WTC11 (cell line): ENCODE results near the gene CDH22. TPM values are rescaled to one million over a fixed set of nuclear protein-coding genes. Genes with fewer than 3 reads are reported as not detected.

Experiments
- ATAC-seq: fragments of 200-7000 bp; cut with Tn5 transposase; 2 replicates; pipeline ENCODE4 v1.10.0; 2021; ENCODE audit warnings: mild to moderate bottlenecking, moderate library complexity
- CTCF ChIA-PET: fragments of 300-600 bp; sonication (Branson Sonifier 250); formaldehyde crosslinking; loops from one replicate; lab custom pipeline; 2021; ENCODE audit warnings: antibody characterized with exemption; lab: Charles Lee
- POLR2A ChIA-PET: fragments of 350-600 bp; sonication (Branson Sonifier 250); formaldehyde crosslinking; loops from one replicate; lab custom pipeline; 2021; ENCODE audit warnings: antibody characterized with exemption; lab: Charles Lee
- DNase-seq: peaks from one replicate; pipeline ENCODE4 v3.0.0; 2021; ENCODE audit warnings: low spot score
- H3K27ac Mint-ChIP-seq: 2 replicates; pipeline ENCODE4 v1.8.0; 2021; ENCODE audit warnings: mixed read lengths
- H3K27me3 Mint-ChIP-seq: 2 replicates; pipeline ENCODE4 v1.8.0; 2021; ENCODE audit warnings: low read depth, mild to moderate bottlenecking, moderate library complexity, mixed read lengths
- H3K36me3 Mint-ChIP-seq: 2 replicates; pipeline ENCODE4 v1.8.0; 2021; ENCODE audit warnings: mixed read lengths
- H3K4me1 Mint-ChIP-seq: 2 replicates; pipeline ENCODE4 v1.8.0; 2022; ENCODE audit warnings: mixed read lengths
- H3K4me3 Mint-ChIP-seq: 2 replicates; pipeline ENCODE4 v1.8.0; 2021; ENCODE audit warnings: mild to moderate bottlenecking, moderate library complexity, mixed read lengths
- H3K9me3 Mint-ChIP-seq: 2 replicates; pipeline ENCODE4 v1.8.0; 2021; ENCODE audit warnings: mixed read lengths
- AFF4 ChIP-seq: sonication (generic); formaldehyde crosslinking; IDR thresholded peaks from 2 replicates; pipeline ENCODE4 v1.8.1; 2023; ENCODE audit warnings: mild to moderate bottlenecking, missing genetic modification reagents, borderline replicate concordance
- ATF1 ChIP-seq: sonication (generic); formaldehyde crosslinking; IDR thresholded peaks from 2 replicates; pipeline ENCODE4 v1.8.1; 2023; ENCODE audit warnings: mild to moderate bottlenecking, moderate library complexity, missing genetic modification reagents
- ATF6 ChIP-seq: sonication (generic); formaldehyde crosslinking; IDR thresholded peaks from 2 replicates; pipeline ENCODE4 v1.8.1; 2023; ENCODE audit warnings: mild to moderate bottlenecking, missing genetic modification reagents
- CREM ChIP-seq: sonication (generic); formaldehyde crosslinking; IDR thresholded peaks from 2 replicates; pipeline ENCODE4 v1.8.1; 2022; ENCODE audit warnings: mild to moderate bottlenecking, missing genetic modification reagents, moderate library complexity
- ESRRA ChIP-seq: sonication (generic); formaldehyde crosslinking; IDR thresholded peaks from 2 replicates; pipeline ENCODE4 v1.8.1; 2022; ENCODE audit warnings: mild to moderate bottlenecking, missing genetic modification reagents, borderline replicate concordance
- IRF1 ChIP-seq: sonication (generic); formaldehyde crosslinking; IDR thresholded peaks from 2 replicates; pipeline ENCODE4 v1.8.0; 2023; ENCODE audit warnings: missing genetic modification reagents
- MYBL2 ChIP-seq: sonication (generic); formaldehyde crosslinking; IDR thresholded peaks from 2 replicates; pipeline ENCODE4 v1.8.1; 2023; ENCODE audit warnings: mild to moderate bottlenecking, moderate library complexity, missing genetic modification reagents
- NFE2L1 ChIP-seq: sonication (generic); formaldehyde crosslinking; IDR thresholded peaks from 2 replicates; pipeline ENCODE4 v1.8.1; 2023; ENCODE audit warnings: missing genetic modification reagents
- NFYB ChIP-seq: sonication (generic); formaldehyde crosslinking; conservative IDR thresholded peaks from 2 replicates; pipeline ENCODE4 v1.8.0; 2022; ENCODE audit warnings: low read depth, missing genetic modification reagents
- PREB ChIP-seq: sonication (generic); formaldehyde crosslinking; IDR thresholded peaks from 2 replicates; pipeline ENCODE4 v1.8.1; 2022; ENCODE audit warnings: mild to moderate bottlenecking, missing genetic modification reagents, moderate library complexity, borderline replicate concordance
- SMAD3 ChIP-seq: sonication (generic); formaldehyde crosslinking; IDR thresholded peaks from 2 replicates; pipeline ENCODE4 v1.8.0; 2022; ENCODE audit warnings: missing genetic modification reagents, mild to moderate bottlenecking, borderline replicate concordance
- STAT6 ChIP-seq: sonication (generic); formaldehyde crosslinking; conservative IDR thresholded peaks from 2 replicates; pipeline ENCODE4 v1.8.1; 2023; ENCODE audit warnings: mild to moderate bottlenecking, low read depth, missing genetic modification reagents, moderate library complexity
- TEAD4 ChIP-seq: sonication (generic); formaldehyde crosslinking; IDR thresholded peaks from 2 replicates; pipeline ENCODE4 v1.8.0; 2022; ENCODE audit warnings: mild to moderate bottlenecking, missing genetic modification reagents
- ZBTB21 ChIP-seq: sonication (generic); formaldehyde crosslinking; IDR thresholded peaks from 2 replicates; pipeline ENCODE4 v1.8.1; 2023; ENCODE audit warnings: mild to moderate bottlenecking, missing genetic modification reagents, borderline replicate concordance
- ZNF121 ChIP-seq: sonication (generic); formaldehyde crosslinking; IDR thresholded peaks from 2 replicates; pipeline ENCODE4 v1.8.0; 2023; ENCODE audit warnings: missing genetic modification reagents
- ZNF317 ChIP-seq: sonication (generic); formaldehyde crosslinking; IDR thresholded peaks from 2 replicates; pipeline ENCODE4 v1.8.1; 2023; ENCODE audit warnings: low read depth, mild to moderate bottlenecking, moderate library complexity, missing genetic modification reagents, borderline replicate concordance
- ZSCAN18 ChIP-seq: fragments of 250-450 bp; sonication (Bioruptor Pico); IDR thresholded peaks from 2 replicates; pipeline ENCODE4 v2.1.2; 2022; ENCODE audit warnings: mild to moderate bottlenecking, moderate library complexity
- total RNA-seq: library from RNA; stranded (reverse); gene quantifications from 3 replicates; pipeline ENCODE4 v1.2.3, GENCODE V29; 2021

The CDH22 gene
- total RNA-seq, 1 experiment from 2014 or later = 0.13 TPM

- H3K27ac Mint-ChIP-seq = no peak overlapping the region
- no peaks in the 10 kb centered on the region for H3K36me3 Mint-ChIP-seq
- ChIA-PET POLR2A (interaction anchor here (1.1 kb wide), 1 partner anchor 156 kb away, joined by 3 read pairs; no protein-coding TSS in a partner anchor), CTCF (interaction anchor here (1.0 to 1.4 kb wide), 2 partner anchors 157 to 180 kb away, joined by 3 read pairs; no protein-coding TSS in a partner anchor)
- H3K4me1 Mint-ChIP-seq = peaks cover 8% of the 10 kb centered on the region
- TF ChIP-seq ZNF121 (CRISPR knock-in tag) (no peak), ATF1 (CRISPR knock-in tag) (no peak), NFYB (CRISPR knock-in tag) (no peak), NFE2L1 (CRISPR knock-in tag) (no peak), ZNF317 (CRISPR knock-in tag) (no peak), STAT6 (CRISPR knock-in tag) (no peak), AFF4 (CRISPR knock-in tag) (no peak)
- DNase-seq = no peak
- no peak overlapping the region for H3K4me3 Mint-ChIP-seq
- H3K9me3 Mint-ChIP-seq = peaks cover 4% of the 10 kb centered on the region; the same call in 1 of the 2 replicates
- H3K27me3 Mint-ChIP-seq = peaks cover 3% of the 10 kb centered on the region; the same call in 1 of the 2 replicates
- peak; percentile 42; the same call in 1 of the 2 replicates for ATAC-seq
These were observed 115.8 kb downstream of the CDH22 start for GRCh38 chr20:46192376-46192944.

- no peak for DNase-seq
- Mint-ChIP-seq H3K4me3 (no peak overlapping the region), H3K27me3 (peaks cover 3% of the 10 kb centered on the region; the same call in 1 of the 2 replicates), H3K4me1 (peaks cover 5% of the 10 kb centered on the region), H3K9me3 (peaks cover 4% of the 10 kb centered on the region; the same call in 1 of the 2 replicates), H3K36me3 (no peaks in the 10 kb centered on the region), H3K27ac (no peak overlapping the region)
- ATAC-seq = no peak
- ChIA-PET CTCF (no interaction called here), POLR2A (interaction anchor here (1.1 kb wide), 1 partner anchor 157 kb away, joined by 3 read pairs; no protein-coding TSS in a partner anchor)
- TF ChIP-seq ESRRA (CRISPR knock-in tag) = no peak
- TF ChIP-seq SMAD3 (CRISPR knock-in tag) = no peak
- TF ChIP-seq MYBL2 (CRISPR knock-in tag) = no peak
- no peak for TF ChIP-seq ZBTB21 (CRISPR knock-in tag)
- TF ChIP-seq STAT6 (CRISPR knock-in tag) = no peak
- TF ChIP-seq ATF6 (CRISPR knock-in tag) = no peak
- no peak for TF ChIP-seq PREB (CRISPR knock-in tag)
- no peak for TF ChIP-seq CREM
- TF ChIP-seq IRF1 = no peak
- no peak for TF ChIP-seq ZSCAN18 (CRISPR knock-in tag)
- no peak for TF ChIP-seq TEAD4 (CRISPR knock-in tag)
These were observed 116.7 kb downstream of the CDH22 start for GRCh38 chr20:46191611-46192010.
